Activated CD4-positive, alpha-beta memory T cell treated with anti-CD3 and anti-CD28 coated beads for 36 hours (primary cell): Measurements from ENCODE around the gene ANGPTL3. TPM values are rescaled to one million over a fixed set of nuclear protein-coding genes. Genes with fewer than 3 reads are reported as not detected.

ENCODE experiments used
- CTCF ChIA-PET: fragments of 350-600 bp; sonication (Branson Sonifier 250); formaldehyde crosslinking; loops from one replicate; lab custom pipeline; 2021; ENCODE audit warnings: antibody characterized with exemption, inconsistent platforms; lab: Charles Lee
- POLR2A ChIA-PET: fragments of 350-600 bp; sonication (Branson Sonifier 250); formaldehyde crosslinking; loops from one replicate; lab custom pipeline; 2021; ENCODE audit warnings: antibody characterized with exemption; lab: Charles Lee
- DNase-seq: peaks from one replicate; pipeline ENCODE4 v3.0.0-alpha.2; 2020
- H3K27ac Mint-ChIP-seq: one replicate; pipeline ENCODE4 v1.8.0; 2021; ENCODE audit warnings: mixed read lengths
- H3K27me3 Mint-ChIP-seq: one replicate; pipeline ENCODE4 v1.8.0; 2021; ENCODE audit warnings: mixed read lengths
- H3K36me3 Mint-ChIP-seq: one replicate; pipeline ENCODE4 v1.8.0; 2021; ENCODE audit warnings: mixed read lengths
- H3K4me1 Mint-ChIP-seq: one replicate; pipeline ENCODE4 v1.8.0; 2021; ENCODE audit warnings: low read depth, mixed read lengths
- H3K4me3 Mint-ChIP-seq: one replicate; pipeline ENCODE4 v1.8.0; 2021; ENCODE audit warnings: mild to moderate bottlenecking, mixed read lengths
- H3K9me3 Mint-ChIP-seq: one replicate; pipeline ENCODE4 v1.8.0; 2021; ENCODE audit warnings: mixed read lengths
- intact Hi-C: fragments of 100-400 bp; cut with micrococcal nuclease; formaldehyde crosslinking; loops from one replicate; pipeline ENCODE4 v1.15.1; 2023
- total RNA-seq, 2 experiments: library from RNA; stranded (reverse); gene quantifications; one replicate each; pipeline ENCODE4 v1.2.3, GENCODE V29; 2021

ANGPTL3 gene
- total RNA-seq, 2 experiments from 2014 or later: not detected

GRCh38 chr1:62637392-62638105 lies 40.2 kb downstream of the ANGPTL3 start:
- no peak overlapping the region for H3K4me3 Mint-ChIP-seq
- peaks cover 11% of the 10 kb centered on the region for H3K36me3 Mint-ChIP-seq
- H3K27me3 Mint-ChIP-seq: no peaks in the 10 kb centered on the region

GRCh38 chr1:62643283-62643682 lies 46.0 kb downstream of the ANGPTL3 start:
- H3K36me3 Mint-ChIP-seq: peaks cover 16% of the 10 kb centered on the region
- H3K4me3 Mint-ChIP-seq: no peak overlapping the region
- intact Hi-C loops: no loop called here

More at GRCh38 chr1:62637392-62638105, 40.2 kb downstream of the ANGPTL3 start:
- DNase-seq: no peak
- intact Hi-C loops: no loop called here
- H3K9me3 Mint-ChIP-seq: no peaks in the 10 kb centered on the region
- H3K4me1 Mint-ChIP-seq: peaks cover 3% of the 10 kb centered on the region
- CTCF ChIA-PET: no interaction called here
- no peak overlapping the region for H3K27ac Mint-ChIP-seq
- POLR2A ChIA-PET: no interaction called here

GRCh38 chr1:62652387-62652786 lies 55.1 kb downstream of the ANGPTL3 start:
- ChIA-PET POLR2A (no interaction called here), CTCF (no interaction called here)
- no peak overlapping the region for H3K4me3 Mint-ChIP-seq
- H3K9me3 Mint-ChIP-seq: no peaks in the 10 kb centered on the region
- no peak for DNase-seq
- peaks cover 11% of the 10 kb centered on the region for H3K36me3 Mint-ChIP-seq
- no peaks in the 10 kb centered on the region for H3K4me1 Mint-ChIP-seq
- intact Hi-C loops: no loop called here
- H3K27me3 Mint-ChIP-seq: no peaks in the 10 kb centered on the region
- H3K27ac Mint-ChIP-seq: no peak overlapping the region

More at GRCh38 chr1:62643283-62643682, 46.0 kb downstream of the ANGPTL3 start:
- DNase-seq: no peak
- Mint-ChIP-seq H3K27me3 (no peaks in the 10 kb centered on the region), H3K9me3 (no peaks in the 10 kb centered on the region), H3K4me1 (no peaks in the 10 kb centered on the region), H3K27ac (no peak overlapping the region)
- ChIA-PET CTCF (no interaction called here), POLR2A (no interaction called here)

- ChIA-PET POLR2A (no interaction called here), CTCF (no interaction called here)
Measured at GRCh38 chr1:62654744-62655143, 57.4 kb downstream of the ANGPTL3 start.

More at GRCh38 chr1:62654744-62655143, 57.4 kb downstream of the ANGPTL3 start:
- Mint-ChIP-seq H3K27ac (no peak overlapping the region), H3K4me1 (no peaks in the 10 kb centered on the region), H3K36me3 (peaks cover 11% of the 10 kb centered on the region), H3K9me3 (no peaks in the 10 kb centered on the region), H3K4me3 (no peak overlapping the region), H3K27me3 (no peaks in the 10 kb centered on the region)
- no peak for DNase-seq
- intact Hi-C loops: no loop called here

Other genes with a start within 250 kb of the ANGPTL3 start
- 10 to 100 TPM; 68.4 to 69.7 TPM for gene USP1, start 160.5 kb upstream of the ANGPTL3 start, total RNA-seq
- gene DOCK7, start 90.9 kb downstream of the ANGPTL3 start, total RNA-seq: 10 to 100 TPM; 15.5 to 20.4 TPM
- gene ATG4C, start 186.6 kb downstream of the ANGPTL3 start, total RNA-seq: 10 to 100 TPM; 14.6 to 15.9 TPM